Glomerular visceral epithelial cell (primary cell): ENCODE measurements around the gene NEK4.

Source experiments
- DNase-seq: peaks from one replicate; pipeline ENCODE4 v3.0.0-alpha.2; 2016; ENCODE audit errors: extremely low spot score

NEK4 gene

GRCh38 chr3:52792961-52793695, 22.4 kb upstream of the NEK4 start:
- DNase-seq, result no peak

- DNase-seq, result no peak
Observed at GRCh38 chr3:52792413-52792812, 21.7 kb upstream of the NEK4 start.

GRCh38 chr3:52791928-52792327, 21.2 kb upstream of the NEK4 start:
- no peak for DNase-seq

GRCh38 chr3:52791366-52791765, 20.6 kb upstream of the NEK4 start:
- no peak for DNase-seq

- no peak for DNase-seq
Observed at GRCh38 chr3:52790741-52791140, 20.0 kb upstream of the NEK4 start.

GRCh38 chr3:52790337-52790736, 19.6 kb upstream of the NEK4 start:
- DNase-seq, result no peak

- DNase-seq, result no peak
Observed at GRCh38 chr3:52789746-52790040, 19.0 kb upstream of the NEK4 start.

GRCh38 chr3:52788890-52789745, 18.4 kb upstream of the NEK4 start:
- no peak for DNase-seq

GRCh38 chr3:52787672-52788625, 17.2 kb upstream of the NEK4 start:
- no peak for DNase-seq

DNA sequence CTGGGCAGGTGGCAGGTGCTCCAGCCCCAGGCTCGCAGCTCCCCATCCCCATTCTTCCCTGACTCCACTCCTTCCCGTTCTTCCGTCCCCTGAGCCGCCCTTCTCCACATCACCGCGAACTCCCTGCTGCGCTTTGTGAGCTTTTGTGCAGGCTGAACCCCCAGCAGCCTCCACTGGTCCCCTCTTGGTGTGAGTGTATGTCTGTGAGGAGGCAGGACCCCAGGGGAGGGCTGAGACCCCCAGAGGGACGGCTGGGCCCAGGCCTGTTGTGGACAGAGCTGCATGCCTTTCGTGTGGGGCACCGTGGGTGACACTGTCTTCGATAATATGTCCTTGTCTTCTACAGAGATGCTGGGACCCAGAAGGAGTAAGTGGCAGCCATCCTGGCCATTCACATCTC, 16.5 kb upstream of the NEK4 start:
- no peak for DNase-seq

DNA sequence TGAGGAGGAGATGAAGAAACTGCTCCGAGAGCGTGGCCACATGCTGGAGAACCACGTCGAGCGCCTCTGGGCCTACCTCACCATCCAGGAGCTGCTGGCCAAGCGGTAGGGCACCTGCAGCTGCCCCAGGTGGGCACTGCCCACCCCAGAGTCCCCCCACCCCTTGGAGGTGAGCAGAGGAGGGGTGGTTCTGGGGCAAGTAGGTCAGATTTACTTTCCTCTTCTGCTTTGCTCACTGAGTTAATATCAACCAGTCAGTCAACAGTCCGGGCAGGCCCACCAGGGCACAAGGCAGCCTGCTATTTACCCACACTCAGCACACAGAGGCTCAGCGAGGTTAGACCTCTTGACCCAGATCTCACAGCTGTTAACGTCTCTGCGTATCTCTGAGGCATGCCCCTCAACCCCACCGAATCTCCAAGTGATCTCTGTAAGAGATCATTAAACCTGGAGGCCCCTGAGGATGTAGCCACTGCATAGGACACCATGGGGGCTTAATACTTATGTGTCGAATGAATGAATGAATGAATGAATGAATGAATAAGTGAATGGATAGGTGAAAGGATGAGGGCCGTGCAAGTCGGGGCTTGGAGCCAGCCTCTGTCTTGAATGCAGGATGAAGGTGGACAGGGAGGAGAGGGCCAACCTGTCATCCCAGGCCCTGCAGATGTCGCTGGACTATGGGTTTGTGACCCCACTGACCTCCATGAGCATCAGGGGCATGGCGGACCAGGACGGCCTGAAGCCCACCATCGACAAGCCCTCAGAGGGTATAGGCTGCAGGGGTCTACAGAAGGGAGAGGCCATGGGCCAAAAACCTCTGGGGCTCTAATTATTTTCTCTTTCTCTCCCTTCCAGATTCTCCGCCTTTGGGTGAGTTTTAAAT, 15.8 kb upstream of the NEK4 start:
- DNase-seq, result no peak

DNA sequence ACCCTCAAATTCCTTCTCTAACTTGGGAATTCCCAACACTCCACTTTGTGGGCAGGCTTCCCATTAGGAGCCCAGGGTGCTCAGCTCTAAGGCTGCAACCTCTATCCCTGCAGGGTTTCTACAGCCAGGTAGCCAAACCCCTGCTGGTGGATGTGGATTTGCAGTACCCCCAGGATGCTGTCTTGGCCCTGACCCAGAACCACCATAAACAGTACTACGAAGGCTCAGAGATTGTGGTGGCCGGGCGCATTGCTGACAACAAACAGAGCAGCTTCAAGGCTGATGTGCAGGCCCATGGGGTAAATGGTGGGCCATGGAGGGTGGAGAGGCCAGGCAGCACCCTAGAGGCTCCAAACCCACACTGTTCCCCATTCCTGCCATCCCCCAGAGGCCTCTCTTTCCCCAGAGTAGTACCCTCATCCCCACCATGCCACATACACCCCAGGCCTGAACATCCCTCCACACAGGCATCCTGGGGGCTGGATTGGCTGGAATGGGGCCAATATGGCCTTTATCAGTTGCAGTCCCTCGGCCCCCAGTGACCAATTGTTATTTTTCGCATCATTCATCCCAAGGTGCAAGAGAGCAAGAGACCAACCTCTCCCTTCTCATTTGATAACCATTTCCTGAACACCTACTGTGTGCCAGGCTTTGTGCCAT, 14.3 kb upstream of the NEK4 start:
- no peak for DNase-seq

GRCh38 chr3:52784021-52784621, 13.4 kb upstream of the NEK4 start:
- no peak for DNase-seq

- DNase-seq, result no peak
Observed at GRCh38 chr3:52783211-52783555, 12.4 kb upstream of the NEK4 start.

- no peak for DNase-seq
Observed at GRCh38 chr3:52782412-52783210, 11.9 kb upstream of the NEK4 start.

GRCh38 chr3:52781741-52782140, 11.0 kb upstream of the NEK4 start:
- no peak for DNase-seq

DNA sequence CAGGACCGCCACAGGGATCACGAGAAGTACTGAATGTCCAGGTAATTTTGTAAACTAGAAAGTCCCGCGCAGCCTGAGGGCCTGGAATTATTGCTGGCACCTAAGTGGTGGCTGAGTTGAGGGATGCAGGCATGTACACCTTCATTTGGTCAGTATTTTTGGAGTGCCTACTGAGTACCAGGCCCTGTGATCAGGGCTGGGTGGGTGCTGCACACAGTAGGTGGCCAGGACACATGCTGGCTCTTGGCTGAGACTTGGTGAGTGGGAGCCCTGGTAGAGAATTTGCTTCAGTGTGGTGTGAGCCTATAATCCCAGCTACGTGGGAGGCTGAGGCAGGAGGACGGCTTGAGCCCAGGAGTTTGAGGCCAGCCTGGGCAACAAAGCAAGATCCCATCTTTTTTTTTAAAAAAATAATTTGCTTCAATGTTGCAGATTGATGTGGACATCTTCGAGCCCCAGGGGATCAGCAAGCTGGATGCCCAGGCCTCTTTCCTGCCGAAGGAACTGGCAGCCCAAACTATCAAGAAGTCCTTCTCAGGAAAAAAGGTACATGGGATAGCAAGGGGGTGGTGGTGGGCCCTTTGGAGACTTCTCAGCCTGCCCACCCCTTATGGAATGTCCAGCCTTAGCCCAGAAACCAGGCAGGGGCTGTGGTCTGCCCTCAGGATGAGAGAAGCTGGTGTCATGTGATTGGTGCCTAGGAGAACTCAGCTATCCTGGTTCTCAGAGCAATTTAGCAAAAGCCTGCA, 9.3 kb upstream of the NEK4 start:
- DNase-seq, result no peak

GRCh38 chr3:52779011-52779836, 8.5 kb upstream of the NEK4 start:
- DNase-seq, result no peak
